BE2C (cell line): ENCODE data around the gene SDF2.

Experiments
- DNase-seq: peaks from one replicate; pipeline ENCODE4 v3.0.0-alpha.2; 2020
- H3K27me3 ChIP-seq: fragments of 250-450 bp; sonication (Bioruptor Pico); 2 replicates; pipeline ENCODE4 v1.5.1; 2020; ENCODE audit warnings: mild to moderate bottlenecking
- H3K36me3 ChIP-seq: fragments of 250-450 bp; sonication (Bioruptor Pico); 2 replicates; pipeline ENCODE4 v1.5.1; 2020; ENCODE audit warnings: mild to moderate bottlenecking
- H3K4me1 ChIP-seq: fragments of 250-450 bp; sonication (Bioruptor Pico); 2 replicates; pipeline ENCODE4 v1.5.1; 2020
- H3K4me3 ChIP-seq: 2 replicates; pipeline ENCODE4 v1.5.1; 2011; ENCODE audit warnings: low read depth, low read length
- H3K9me3 ChIP-seq: fragments of 250-450 bp; sonication (Bioruptor Pico); 2 replicates; pipeline ENCODE4 v1.5.1; 2020
- CTCF ChIP-seq: IDR thresholded peaks from 2 replicates; pipeline ENCODE4 v1.5.1; 2012; ENCODE audit warnings: mild to moderate bottlenecking, low read depth, low read length

The SDF2 gene

GRCh38 chr17:28598799-28599310 lies 62.9 kb downstream of the SDF2 start, which contains the start of gene SPAG5:
SPAG5 (minus strand) TSS chr17:28599025; CDS start chr17:28598946, 79 bp downstream.
- Histone ChIP-seq H3K4me3 (peak within 1 kb of the TSS; percentile 78), H3K36me3 (no peaks in the 10 kb centered on the region), H3K27me3 (no peaks in the 10 kb centered on the region), H3K9me3 (no peaks in the 10 kb centered on the region), H3K4me1 (no peaks in the 10 kb centered on the region)
- peak; percentile 87 for DNase-seq
- TF ChIP-seq CTCF, result no peak

- H3K27me3 ChIP-seq, result no peaks in the 10 kb centered on the region
- no peak for DNase-seq
- no peaks in the 10 kb centered on the region for H3K9me3 ChIP-seq
- H3K4me1 ChIP-seq, result no peaks in the 10 kb centered on the region
- H3K4me3 ChIP-seq, result peak overlapping the region; percentile 78
- TF ChIP-seq CTCF, result no peak
- H3K36me3 ChIP-seq, result no peaks in the 10 kb centered on the region
These were observed 63.3 kb downstream of the SDF2 start for GRCh38 chr17:28598389-28598788.
